PFSK-1 (cell line): Measurements from ENCODE around the gene ZCCHC24.

Source experiments
- FOXP2 ChIP-seq: optimal IDR thresholded peaks from 2 replicates; pipeline ENCODE3; 2011; ENCODE audit warnings: borderline replicate concordance, control low read depth, inconsistent platforms; ENCODE audit not compliant: insufficient read depth; ENCODE audit errors: extremely low read length, extremely low read depth
- POLR2AphosphoS5 ChIP-seq: IDR thresholded peaks from 2 replicates; pipeline ENCODE4 v1.6.1; 2012; ENCODE audit warnings: low read depth, mild to moderate bottlenecking, control low read depth, low read length, moderate library complexity
- REST ChIP-seq, 2 experiments: IDR thresholded peaks; 2 replicates each; pipeline versions ENCODE4 v1.6.1 to v1.8.0; 2011 to 2012; ENCODE audit warnings: low read depth in 2 of 2, low read length in 2 of 2, control low read depth in 1 of 2, inconsistent platforms in 1 of 2, mild to moderate bottlenecking in 1 of 2, moderate library complexity in 1 of 2; ENCODE audit not compliant: insufficient read depth in 1 of 2
- SIN3A ChIP-seq: IDR thresholded peaks from 2 replicates; pipeline ENCODE4 v1.6.1; 2012; ENCODE audit warnings: mild to moderate bottlenecking, low read length, moderate library complexity, borderline replicate concordance; ENCODE audit not compliant: insufficient read depth
- TAF1 ChIP-seq: IDR thresholded peaks from 2 replicates; pipeline ENCODE4 v1.6.1; 2012; ENCODE audit warnings: low read length, control low read depth, borderline replicate concordance; ENCODE audit not compliant: insufficient read depth

The ZCCHC24 gene

GRCh38 chr10:79390551-79391229 lies 54.7 kb downstream of the ZCCHC24 start:
- no peak for TF ChIP-seq POLR2AphosphoS5
- no peak for TF ChIP-seq TAF1
- no peak for TF ChIP-seq SIN3A
- no peak for TF ChIP-seq FOXP2

- no peak for TF ChIP-seq SIN3A
- TF ChIP-seq TAF1 = no peak
- no peak for TF ChIP-seq POLR2AphosphoS5
- no peak for TF ChIP-seq REST (IDR thresholded peaks at IDR 0.05; ENCODE audit: insufficient read depth in 1 of 2, low read depth in 2 of 2, low read length in 2 of 2)
- no peak for TF ChIP-seq FOXP2
Measured at GRCh38 chr10:79390057-79390456, 55.4 kb downstream of the ZCCHC24 start.

GRCh38 chr10:79387974-79388850 lies 57.2 kb downstream of the ZCCHC24 start:
- TF ChIP-seq FOXP2 (no peak), SIN3A (no peak), POLR2AphosphoS5 (no peak), REST (IDR thresholded peaks at IDR 0.05; ENCODE audit: insufficient read depth in 1 of 2, low read depth in 2 of 2, low read length in 2 of 2) (no peak), TAF1 (no peak)

- TF ChIP-seq SIN3A = no peak
- TF ChIP-seq REST (IDR thresholded peaks at IDR 0.05; ENCODE audit: insufficient read depth in 1 of 2, low read depth in 2 of 2, low read length in 2 of 2) = no peak
- no peak for TF ChIP-seq POLR2AphosphoS5
- TF ChIP-seq FOXP2 = no peak
- TF ChIP-seq TAF1 = no peak
Measured at GRCh38 chr10:79387466-79387973, 57.9 kb downstream of the ZCCHC24 start.

- TF ChIP-seq REST (IDR thresholded peaks at IDR 0.05; ENCODE audit: insufficient read depth in 1 of 2, low read depth in 2 of 2, low read length in 2 of 2) = no peak
- TF ChIP-seq POLR2AphosphoS5 = no peak
- TF ChIP-seq FOXP2 = no peak
- no peak for TF ChIP-seq TAF1
- TF ChIP-seq SIN3A = no peak
Measured at GRCh38 chr10:79386637-79387465, 58.6 kb downstream of the ZCCHC24 start.
